Caco-2 (cell line): Measurements from ENCODE around the gene JAML. TPM values are rescaled to one million over a fixed set of nuclear protein-coding genes. Genes with fewer than 3 reads are reported as not detected.

Experiments used
- BruUV-seq: library from RNA; stranded (reverse); fragments of 400-500 nt; replicated peaks from 2 replicates; lab custom pipeline; 2021; lab: Mats Ljungman, UMichigan
- CTCF ChIA-PET: fragments of 300-600 bp; sonication (Branson Sonifier 250); formaldehyde crosslinking; loops from one replicate; lab custom pipeline; 2022; ENCODE audit warnings: antibody characterized with exemption; lab: Charles Lee
- POLR2A ChIA-PET: fragments of 300-600 bp; sonication (Branson Sonifier 250); formaldehyde crosslinking; loops from one replicate; lab custom pipeline; 2022; ENCODE audit warnings: antibody characterized with exemption; lab: Charles Lee
- DNase-seq, 2 experiments: peaks; one replicate each; pipeline versions ENCODE4 v3.0.0 to v3.0.0-alpha.2; 2020 to 2022
- H3K27me3 ChIP-seq: replicated peaks from 2 replicates; pipeline ENCODE4 v1.6.0; 2011; ENCODE audit warnings: low read length; ENCODE audit not compliant: control insufficient read depth, insufficient read depth
- H3K36me3 ChIP-seq: 2 replicates; pipeline ENCODE4 v1.5.1; 2011; ENCODE audit warnings: low read length; ENCODE audit not compliant: control insufficient read depth, insufficient read depth
- H3K4me1 ChIP-seq: fragments of 250-450 bp; sonication (Bioruptor Pico); 2 replicates; pipeline ENCODE4 v1.5.1; 2020; ENCODE audit warnings: mild to moderate bottlenecking
- H3K4me3 ChIP-seq: 2 replicates; pipeline ENCODE4 v1.5.1; 2011; ENCODE audit warnings: low read depth, mild to moderate bottlenecking, control low read depth, low read length
- H3K9me3 ChIP-seq: fragments of 250-450 bp; sonication (Bioruptor Pico); 2 replicates; pipeline ENCODE4 v1.5.1; 2020; ENCODE audit warnings: mild to moderate bottlenecking, moderate library complexity
- H3K27ac Mint-ChIP-seq: one replicate; pipeline ENCODE4 v1.8.0; 2022; ENCODE audit warnings: mixed read lengths; ENCODE audit not compliant: unreplicated experiment
- H3K27me3 Mint-ChIP-seq: one replicate; pipeline ENCODE4 v1.8.0; 2022; ENCODE audit warnings: mixed read lengths; ENCODE audit not compliant: insufficient read depth, unreplicated experiment
- H3K36me3 Mint-ChIP-seq: one replicate; pipeline ENCODE4 v1.8.0; 2022; ENCODE audit warnings: mild to moderate bottlenecking, mixed read lengths; ENCODE audit not compliant: insufficient read depth, unreplicated experiment
- H3K4me1 Mint-ChIP-seq: one replicate; pipeline ENCODE4 v1.8.0; 2022; ENCODE audit warnings: low read depth, mixed read lengths; ENCODE audit not compliant: unreplicated experiment
- H3K4me3 Mint-ChIP-seq: one replicate; pipeline ENCODE4 v1.8.0; 2022; ENCODE audit warnings: mild to moderate bottlenecking, moderate library complexity, mixed read lengths; ENCODE audit not compliant: unreplicated experiment
- H3K9me3 Mint-ChIP-seq: one replicate; pipeline ENCODE4 v1.8.0; 2022; ENCODE audit warnings: mixed read lengths; ENCODE audit not compliant: unreplicated experiment
- CTCF ChIP-seq, 2 experiments: fragments of 200-600 bp in 1 of 2; IDR thresholded peaks; 1 replicate in 1 of 2; 2 replicates in 1 of 2; pipeline versions ENCODE4 v1.5.1 to v1.8.0; 2011 to 2022; ENCODE audit warnings: antibody characterized with exemption in 1 of 2, control low read depth in 1 of 2, inconsistent platforms in 1 of 2, low read depth in 1 of 2, low read length in 1 of 2, mild to moderate bottlenecking in 1 of 2, moderate library complexity in 1 of 2; ENCODE audit not compliant: insufficient read depth in 1 of 2, severe bottlenecking in 1 of 2, unreplicated experiment in 1 of 2
- intact Hi-C: fragments of 100-400 bp; cut with micrococcal nuclease; formaldehyde crosslinking; loops from one replicate; pipeline ENCODE4 v1.10.0; 2022; ENCODE audit not compliant: unreplicated experiment
- total RNA-seq: library from RNA; stranded (reverse); gene quantifications from 2 replicates; pipeline ENCODE4 v1.2.3, GENCODE V29; 2022

JAML gene
- total RNA-seq, 1 experiment from 2014 or later, result 8.9 TPM

GRCh38 chr11:118202599-118203422 lies 22.0 kb downstream of the JAML start:
- TF ChIP-seq CTCF (IDR thresholded peaks at IDR 0.05; ENCODE audit: insufficient read depth in 1 of 2, low read depth in 1 of 2, low read length in 1 of 2, severe bottlenecking in 1 of 2, unreplicated experiment in 1 of 2), result no peak
- ChIA-PET POLR2A (interaction anchor here (0.5 to 2.0 kb wide), 6 partner anchors 9 to 1124 kb away, joined by 3 to 16 read pairs (median 4); partner anchors contain the start of gene MPZL3), CTCF (interaction anchor here (0.6 to 1.9 kb wide), 13 partner anchors 9 to 165 kb away, joined by 3 to 20 read pairs (median 3); partner anchors contain the start of genes MPZL2 and MPZL3)
- no peaks in the 10 kb centered on the region for H3K27me3 Mint-ChIP-seq
- no peak overlapping the region for H3K4me3 Mint-ChIP-seq
- H3K4me1 Mint-ChIP-seq, result peaks cover 26% of the 10 kb centered on the region
- Histone ChIP-seq H3K27me3 (no peaks in the 10 kb centered on the region), H3K4me1 (peaks cover 83% of the 10 kb centered on the region), H3K36me3 (peaks cover 2% of the 10 kb centered on the region; the same call in 1 of the 2 replicates), H3K9me3 (no peaks in the 10 kb centered on the region), H3K4me3 (no peak overlapping the region)
- H3K9me3 Mint-ChIP-seq, result no peaks in the 10 kb centered on the region
- intact Hi-C loops, result loop anchor here (1.0 to 2.0 kb wide), 5 partner anchors 9 to 116 kb away; partner anchors contain the start of gene MPZL3
- H3K27ac Mint-ChIP-seq, result no peak overlapping the region
- no peaks in the 10 kb centered on the region for H3K36me3 Mint-ChIP-seq
- no TSS peak for BruUV-seq
- peak; percentile 92 to 97 for DNase-seq

GRCh38 chr11:118201966-118202365 lies 22.8 kb downstream of the JAML start:
- TF ChIP-seq CTCF (IDR thresholded peaks at IDR 0.05; ENCODE audit: insufficient read depth in 1 of 2, low read depth in 1 of 2, low read length in 1 of 2, severe bottlenecking in 1 of 2, unreplicated experiment in 1 of 2), result no peak
- H3K27ac Mint-ChIP-seq, result no peak overlapping the region
- peaks cover 31% of the 10 kb centered on the region for H3K4me1 Mint-ChIP-seq
- H3K4me3 Mint-ChIP-seq, result no peak overlapping the region
- ChIA-PET CTCF (interaction anchor here (0.5 to 1.9 kb wide), 13 partner anchors 10 to 1017 kb away, joined by 3 to 20 read pairs (median 4); partner anchors contain the start of gene MPZL2), POLR2A (interaction anchor here (0.5 to 2.0 kb wide), 5 partner anchors 10 to 1123 kb away, joined by 3 to 16 read pairs (median 4); partner anchors contain the start of gene MPZL3)
- no peaks in the 10 kb centered on the region for H3K9me3 ChIP-seq
- DNase-seq, result no peak
- H3K27me3 ChIP-seq, result no peaks in the 10 kb centered on the region
- peaks cover 2% of the 10 kb centered on the region; the same call in 1 of the 2 replicates for H3K36me3 ChIP-seq
- H3K4me3 ChIP-seq, result no peak overlapping the region
- intact Hi-C loops, result loop anchor here (1.0 to 2.0 kb wide), 5 partner anchors 10 to 117 kb away; partner anchors contain the start of gene MPZL3
- BruUV-seq, result TSS peak; percentile 80
- H3K9me3 Mint-ChIP-seq, result no peaks in the 10 kb centered on the region
- H3K4me1 ChIP-seq, result peaks cover 91% of the 10 kb centered on the region
- no peaks in the 10 kb centered on the region for H3K27me3 Mint-ChIP-seq
- no peaks in the 10 kb centered on the region for H3K36me3 Mint-ChIP-seq
